Activated CD4-positive, alpha-beta T cell treated with anti-CD3 and anti-CD28 coated beads for 36 hours (primary cell): ENCODE results near the gene KRTAP10-4. TPM values are rescaled to one million over a fixed set of nuclear protein-coding genes. Genes with fewer than 3 reads are reported as not detected.
"Not testable (repeated sequence)": the region's sequence is repeated elsewhere in the genome, so short reads cannot be mapped to it uniquely, and the experiment has no call there.

Experiments
- ATAC-seq: fragments of 200-7000 bp; cut with Tn5 transposase; one replicate; pipeline ENCODE4 v1.10.0; 2021; ENCODE audit warnings: mild to moderate bottlenecking, moderate library complexity
- CTCF ChIA-PET: fragments of 350-600 bp; sonication (Branson Sonifier 250); formaldehyde crosslinking; loops from one replicate; lab custom pipeline; 2021; ENCODE audit warnings: antibody characterized with exemption; lab: Charles Lee
- POLR2A ChIA-PET: fragments of 350-600 bp; sonication (Branson Sonifier 250); formaldehyde crosslinking; loops from one replicate; lab custom pipeline; 2021; ENCODE audit warnings: antibody characterized with exemption, inconsistent platforms; lab: Charles Lee
- DNase-seq: peaks from one replicate; pipeline ENCODE4 v3.0.0-alpha.2; 2020
- H3K27ac Mint-ChIP-seq: one replicate; pipeline ENCODE4 v1.8.0; 2021; ENCODE audit warnings: mixed read lengths
- H3K27me3 Mint-ChIP-seq: one replicate; pipeline ENCODE4 v1.8.0; 2021; ENCODE audit warnings: mixed read lengths
- H3K36me3 Mint-ChIP-seq: one replicate; pipeline ENCODE4 v1.8.0; 2021; ENCODE audit warnings: low read depth, mixed read lengths
- H3K4me1 Mint-ChIP-seq: one replicate; pipeline ENCODE4 v1.8.0; 2021; ENCODE audit warnings: mixed read lengths
- H3K4me3 Mint-ChIP-seq: one replicate; pipeline ENCODE4 v1.8.0; 2021; ENCODE audit warnings: mild to moderate bottlenecking, moderate library complexity, mixed read lengths
- H3K9me3 Mint-ChIP-seq: one replicate; pipeline ENCODE4 v1.8.0; 2021; ENCODE audit warnings: low read depth, mixed read lengths
- intact Hi-C, 2 experiments: fragments of 100-400 bp; cut with DNase I in 1 of 2; cut with micrococcal nuclease in 1 of 2; formaldehyde crosslinking; loops; one replicate each; pipeline versions ENCODE4 v1.14.2 to v1.15.1; 2022 to 2024; cut with DNase I, micrococcal nuclease
- total RNA-seq, 2 experiments: library from RNA; stranded (reverse); gene quantifications; one replicate each; pipeline ENCODE4 v1.2.3, GENCODE V29; 2021

The KRTAP10-4 gene
- total RNA-seq, 2 experiments from 2014 or later: not detected

GRCh38 chr21:44606495-44606894, 33.0 kb downstream of the KRTAP10-4 start:
- ATAC-seq (no peak), DNase-seq (no peak)
- H3K9me3 Mint-ChIP-seq: peaks cover 17% of the 10 kb centered on the region
- H3K27ac Mint-ChIP-seq: no peak overlapping the region
- CTCF ChIA-PET: interaction anchor here (0.8 kb wide), 1 partner anchor 186 kb away, joined by 3 read pairs; no protein-coding TSS in a partner anchor
- POLR2A ChIA-PET: no interaction called here
- peaks cover 8% of the 10 kb centered on the region for H3K36me3 Mint-ChIP-seq
- H3K4me1 Mint-ChIP-seq: no peaks in the 10 kb centered on the region
- no peak overlapping the region for H3K4me3 Mint-ChIP-seq
- intact Hi-C loops: no loop called here
- peaks cover 4% of the 10 kb centered on the region for H3K27me3 Mint-ChIP-seq

DNA sequence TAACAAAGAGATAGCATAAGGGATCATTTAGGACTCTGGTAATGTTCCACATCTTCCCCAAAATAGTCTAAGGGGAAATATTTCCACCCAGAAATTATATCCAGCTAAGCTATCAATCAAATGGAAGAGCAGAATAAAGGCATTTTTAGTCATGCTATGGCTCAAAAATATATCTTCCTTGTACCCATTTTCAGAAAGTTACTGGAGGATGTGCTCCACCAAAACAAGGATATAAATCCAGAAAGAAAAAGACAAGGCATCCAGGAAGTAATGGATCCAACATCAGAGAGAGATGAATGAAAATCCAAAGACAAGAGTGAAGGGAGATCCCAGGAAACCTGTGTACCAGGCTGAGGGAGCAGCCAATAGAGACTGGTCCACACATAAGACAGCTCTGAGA, 35.7 kb downstream of the KRTAP10-4 start:
- DNase-seq (no peak), ATAC-seq (no peak)
- intact Hi-C loops: no loop called here
- no peak overlapping the region for H3K27ac Mint-ChIP-seq
- CTCF ChIA-PET: interaction anchor here (0.9 to 1.0 kb wide), 2 partner anchors 10 to 14 kb away, joined by 3 read pairs; no protein-coding TSS in a partner anchor
- POLR2A ChIA-PET: no interaction called here
- H3K4me1 Mint-ChIP-seq: no peaks in the 10 kb centered on the region
- peaks cover 18% of the 10 kb centered on the region for H3K9me3 Mint-ChIP-seq
- H3K4me3 Mint-ChIP-seq: no peak overlapping the region
- H3K36me3 Mint-ChIP-seq: peaks cover 8% of the 10 kb centered on the region
- H3K27me3 Mint-ChIP-seq: peaks cover 4% of the 10 kb centered on the region

GRCh38 chr21:44610157-44610843, 36.8 kb downstream of the KRTAP10-4 start:
- intact Hi-C loops, H3K27me3 Mint-ChIP-seq, DNase-seq, ATAC-seq, POLR2A ChIA-PET, H3K36me3 Mint-ChIP-seq, H3K27ac Mint-ChIP-seq, H3K4me3 Mint-ChIP-seq, H3K4me1 Mint-ChIP-seq: not testable (repeated sequence)
- H3K9me3 Mint-ChIP-seq: peaks cover 18% of the 10 kb centered on the region
- CTCF ChIA-PET: interaction anchor here (0.5 to 0.9 kb wide), 2 partner anchors 16 to 36 kb away, joined by 3 read pairs; no protein-coding TSS in a partner anchor

- intact Hi-C loops: no loop called here
- no peak for DNase-seq
- peaks cover 8% of the 10 kb centered on the region for H3K36me3 Mint-ChIP-seq
- H3K27ac Mint-ChIP-seq: no peak overlapping the region
- POLR2A ChIA-PET: no interaction called here
- ATAC-seq: no peak
- H3K4me1 Mint-ChIP-seq: peaks cover 6% of the 10 kb centered on the region
- CTCF ChIA-PET: no interaction called here
- H3K9me3 Mint-ChIP-seq: peaks cover 18% of the 10 kb centered on the region
- no peak overlapping the region for H3K4me3 Mint-ChIP-seq
- H3K27me3 Mint-ChIP-seq: no peaks in the 10 kb centered on the region
These were observed 38.0 kb downstream of the KRTAP10-4 start for GRCh38 chr21:44611551-44611950.

DNA sequence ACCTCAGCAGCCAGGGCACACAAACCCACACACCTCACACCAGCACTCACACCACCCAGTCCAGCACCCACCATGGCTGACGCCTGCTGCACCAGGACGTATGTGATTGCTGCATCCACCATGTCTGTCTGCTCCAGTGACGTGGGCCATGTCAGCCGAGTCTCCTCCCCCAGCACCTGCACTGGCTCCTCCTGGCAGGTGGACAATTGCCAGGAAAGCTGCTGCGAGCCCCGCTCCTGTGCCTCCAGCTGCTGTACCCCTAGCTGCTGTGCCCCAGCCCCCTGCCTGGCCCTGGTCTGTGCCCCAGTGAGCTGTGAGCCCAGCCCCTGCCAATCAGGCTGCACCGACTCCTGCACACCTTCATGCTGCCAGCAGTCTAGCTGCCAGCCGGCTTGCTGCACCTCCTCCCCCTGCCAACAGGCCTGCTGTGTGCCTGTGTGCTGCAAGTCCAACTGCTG, 38.5 kb downstream of the KRTAP10-4 start, which contains the start of gene KRTAP10-8:
Gene KRTAP10-8, plus strand, starts transcription at position 51 of the 458 bp plus-strand sequence. Its CDS starts 22 bp downstream, at position 73.
- intact Hi-C loops: no loop called here
- ATAC-seq: no peak
- no peaks in the 10 kb centered on the region for H3K27me3 Mint-ChIP-seq
- H3K4me1 Mint-ChIP-seq: peaks cover 11% of the 10 kb centered on the region
- DNase-seq: no peak
- POLR2A ChIA-PET: no interaction called here
- H3K36me3 Mint-ChIP-seq: peaks cover 8% of the 10 kb centered on the region
- H3K27ac Mint-ChIP-seq: no peak within 1 kb of the TSS
- peaks cover 18% of the 10 kb centered on the region for H3K9me3 Mint-ChIP-seq
- CTCF ChIA-PET: no interaction called here
- H3K4me3 Mint-ChIP-seq: no peak within 1 kb of the TSS

DNA sequence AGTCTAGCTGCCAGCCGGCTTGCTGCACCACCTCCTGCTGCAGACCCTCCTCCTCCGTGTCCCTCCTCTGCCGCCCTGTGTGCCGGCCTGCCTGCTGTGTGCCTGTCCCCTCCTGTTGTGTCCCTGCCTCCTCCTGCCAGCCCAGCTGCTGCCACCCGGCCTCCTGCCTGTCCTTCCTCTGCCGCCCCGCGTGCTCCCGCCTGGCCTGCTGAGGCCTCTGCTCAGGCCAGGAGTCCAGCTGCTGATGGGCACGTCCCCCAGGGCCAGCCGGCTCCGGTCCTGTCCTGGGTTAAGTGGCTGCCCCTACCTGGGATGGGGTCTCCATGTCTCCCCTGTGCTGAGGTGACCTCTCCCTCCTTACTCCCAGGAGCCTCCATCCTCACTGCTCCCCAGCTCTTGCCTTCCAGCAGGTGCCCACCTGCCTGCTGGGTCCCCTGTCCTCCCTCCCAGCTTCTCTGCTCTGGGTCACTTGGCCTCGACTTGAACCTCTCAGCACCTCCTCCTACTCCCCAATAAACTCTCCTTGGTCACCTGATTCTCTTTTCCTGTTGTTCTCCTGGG, 39.2 kb downstream of the KRTAP10-4 start:
- Mint-ChIP-seq H3K27ac (no peak overlapping the region), H3K4me3 (no peak overlapping the region), H3K27me3 (no peaks in the 10 kb centered on the region), H3K36me3 (peaks cover 8% of the 10 kb centered on the region), H3K4me1 (peaks cover 17% of the 10 kb centered on the region), H3K9me3 (peaks cover 18% of the 10 kb centered on the region)
- ATAC-seq (no peak), DNase-seq (no peak)
- intact Hi-C loops: no loop called here
- ChIA-PET CTCF (no interaction called here), POLR2A (no interaction called here)

DNA sequence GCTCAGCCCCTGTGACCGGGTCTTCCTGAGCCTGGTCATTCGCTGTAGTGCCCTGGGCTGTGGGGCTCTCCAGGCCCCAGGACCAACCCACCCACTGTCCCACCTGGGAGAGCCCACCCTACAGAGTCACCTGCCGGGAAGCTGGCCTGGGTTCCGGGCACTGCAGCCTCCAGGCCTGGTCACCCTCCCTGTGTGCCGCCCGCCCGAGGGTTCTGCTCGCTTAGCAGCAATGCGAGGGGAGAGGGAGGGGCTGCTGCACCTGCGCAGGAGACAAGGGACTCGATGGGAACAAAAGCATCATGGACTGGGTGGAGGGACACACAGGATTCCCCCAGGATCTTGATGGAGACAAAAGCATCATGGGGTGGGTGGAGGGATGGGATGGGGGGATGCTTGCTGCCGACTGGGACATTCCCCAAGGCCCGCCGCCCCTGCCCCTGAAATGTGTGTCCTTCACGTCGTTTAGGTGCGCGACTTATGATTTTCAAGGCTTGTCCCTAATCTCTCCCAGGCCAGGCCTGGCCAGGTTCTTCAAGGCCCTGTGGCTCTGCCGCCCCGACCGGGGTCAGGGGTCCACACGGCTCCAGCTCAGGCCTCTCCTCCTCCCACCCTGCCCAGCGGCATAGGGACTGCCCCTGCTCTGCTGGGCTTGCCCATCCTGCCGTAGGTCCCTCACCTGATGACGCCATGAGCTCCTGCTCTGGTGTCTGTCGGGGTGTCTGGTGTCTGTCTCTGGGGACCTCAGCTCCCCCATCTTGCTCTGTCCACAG, 40.0 kb downstream of the KRTAP10-4 start:
- H3K4me3 Mint-ChIP-seq: no peak overlapping the region
- ATAC-seq: no peak
- intact Hi-C loops: no loop called here

GRCh38 chr21:44614161-44614631, 40.7 kb downstream of the KRTAP10-4 start:
- Mint-ChIP-seq H3K4me1 (peaks cover 32% of the 10 kb centered on the region), H3K27ac (no peak overlapping the region), H3K4me3 (no peak overlapping the region), H3K27me3 (no peaks in the 10 kb centered on the region), H3K36me3 (peaks cover 13% of the 10 kb centered on the region), H3K9me3 (peaks cover 19% of the 10 kb centered on the region)
- ChIA-PET POLR2A (no interaction called here), CTCF (no interaction called here)
- intact Hi-C loops: no loop called here
- ATAC-seq (no peak), DNase-seq (no peak)

More for the DNA sequence above, 40.0 kb downstream of the KRTAP10-4 start:
- CTCF ChIA-PET: no interaction called here
- Mint-ChIP-seq H3K27ac (no peak overlapping the region), H3K9me3 (peaks cover 21% of the 10 kb centered on the region), H3K36me3 (peaks cover 8% of the 10 kb centered on the region), H3K27me3 (no peaks in the 10 kb centered on the region), H3K4me1 (peaks cover 26% of the 10 kb centered on the region)
- POLR2A ChIA-PET: no interaction called here
- no peak for DNase-seq

DNA sequence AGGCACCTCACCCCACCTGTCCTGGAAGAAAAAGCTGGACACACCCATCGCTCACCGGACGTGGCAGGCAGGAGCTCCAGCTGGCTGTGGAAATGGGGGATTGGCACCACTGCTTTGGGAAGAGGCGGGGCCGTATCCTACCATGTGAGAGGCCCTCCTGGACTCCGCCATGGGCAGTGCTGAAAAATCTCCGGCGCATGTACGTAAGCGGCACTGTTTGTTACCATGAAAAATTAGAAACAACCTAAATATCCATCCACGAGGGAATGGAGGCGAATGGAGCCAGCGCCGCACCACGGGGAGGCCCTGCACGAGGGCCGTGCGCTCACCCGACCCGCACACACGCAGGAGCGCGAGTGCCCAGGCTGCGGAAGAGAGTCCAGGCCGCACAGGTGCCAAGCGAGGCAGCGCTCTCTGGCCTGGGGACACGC, 41.4 kb downstream of the KRTAP10-4 start:
- ChIA-PET POLR2A (no interaction called here), CTCF (no interaction called here)
- no peak overlapping the region for H3K27ac Mint-ChIP-seq
- H3K9me3 Mint-ChIP-seq: peaks cover 20% of the 10 kb centered on the region
- H3K4me3 Mint-ChIP-seq: no peak overlapping the region
- no peak for ATAC-seq
- H3K4me1 Mint-ChIP-seq: peaks cover 39% of the 10 kb centered on the region
- DNase-seq: no peak
- peaks cover 18% of the 10 kb centered on the region for H3K36me3 Mint-ChIP-seq
- H3K27me3 Mint-ChIP-seq: no peaks in the 10 kb centered on the region
- intact Hi-C loops: loop anchor here (5.0 kb wide), 2 partner anchors 37 to 68 kb away; partner anchors contain the start of gene KRTAP12-4 (in 1 of the 2)

DNA sequence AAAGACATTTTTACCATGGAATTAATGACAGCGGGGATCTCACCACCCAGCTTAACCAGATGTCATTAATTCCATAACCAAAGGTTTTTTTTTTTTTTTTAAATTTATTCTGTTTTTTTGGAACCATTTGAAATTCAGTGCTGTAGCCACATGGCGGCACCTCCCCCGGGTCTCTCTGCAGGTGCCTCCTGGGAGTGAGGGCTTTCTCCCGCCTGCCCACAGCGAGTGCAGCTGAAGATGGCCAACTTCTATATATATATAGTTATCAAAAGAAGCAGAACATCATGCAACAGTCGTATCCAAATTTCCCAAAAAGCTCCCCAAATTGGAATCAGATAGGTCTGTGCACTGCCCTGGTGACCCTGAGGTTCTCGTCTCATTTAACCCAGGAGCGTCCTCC, 41.9 kb downstream of the KRTAP10-4 start:
- DNase-seq (no peak), ATAC-seq (no peak)
- Mint-ChIP-seq H3K9me3 (peaks cover 22% of the 10 kb centered on the region), H3K4me1 (peaks cover 41% of the 10 kb centered on the region), H3K4me3 (no peak overlapping the region), H3K36me3 (peaks cover 20% of the 10 kb centered on the region), H3K27me3 (no peaks in the 10 kb centered on the region), H3K27ac (no peak overlapping the region)
- ChIA-PET CTCF (no interaction called here), POLR2A (no interaction called here)
- intact Hi-C loops: loop anchor here (5.0 kb wide), 2 partner anchors 37 to 68 kb away; partner anchors contain the start of gene KRTAP12-4 (in 1 of the 2)

- Mint-ChIP-seq H3K9me3 (peaks cover 23% of the 10 kb centered on the region), H3K4me1 (peaks cover 45% of the 10 kb centered on the region), H3K27me3 (no peaks in the 10 kb centered on the region), H3K27ac (no peak overlapping the region), H3K36me3 (peaks cover 21% of the 10 kb centered on the region), H3K4me3 (no peak overlapping the region)
- no peak for ATAC-seq
- DNase-seq: no peak
- POLR2A ChIA-PET: no interaction called here
- intact Hi-C loops: loop anchor here (5.0 kb wide), 2 partner anchors 36 to 69 kb away; partner anchors contain the start of gene KRTAP12-4 (in 1 of the 2)
- CTCF ChIA-PET: no interaction called here
These were observed 42.5 kb downstream of the KRTAP10-4 start for GRCh38 chr21:44615911-44616590.
